DMS153 (cell line): ENCODE measurements around the gene GCLC.
"Not testable (repeated sequence)": the region's sequence is repeated elsewhere in the genome, so short reads cannot be mapped to it uniquely, and the experiment has no call there.

Source experiments
- DNase-seq: peaks from one replicate; lab custom pipeline; 2025; lab: John Stamatoyannopoulos, UW

The GCLC gene

DNA sequence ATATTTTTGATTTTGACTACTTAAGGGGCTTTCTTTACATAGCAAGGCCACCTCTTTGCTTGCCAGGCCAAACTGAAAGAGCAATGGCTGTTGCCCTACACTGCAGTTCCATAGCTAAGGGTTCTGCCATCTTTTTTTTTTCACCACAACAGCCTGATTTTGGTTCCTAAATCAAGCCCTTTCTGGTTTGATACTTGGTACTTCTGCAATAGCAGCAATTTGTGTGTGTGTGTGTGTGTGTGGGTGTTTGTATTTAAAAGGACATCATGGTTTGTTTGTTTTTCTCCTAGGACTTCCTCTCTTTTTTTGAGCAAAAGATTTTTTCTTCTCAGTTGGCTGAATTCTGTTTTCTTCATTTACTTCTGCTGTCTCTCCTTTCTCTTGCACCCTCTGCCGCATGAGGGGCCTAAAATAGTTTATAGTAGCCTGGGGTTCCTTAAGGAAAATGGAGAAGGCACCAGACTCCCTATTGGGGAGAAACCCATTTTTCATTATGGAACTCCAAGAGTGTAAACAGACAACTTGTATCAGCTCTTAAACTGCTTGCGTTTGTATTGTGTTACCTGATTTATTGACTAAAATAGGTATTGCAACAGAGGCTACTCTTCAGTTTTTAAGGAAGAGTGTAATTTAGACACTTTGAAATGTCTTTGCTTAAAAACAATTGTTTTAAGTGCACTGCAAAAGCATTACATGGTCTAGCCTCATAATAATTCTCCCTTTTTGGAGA is 12.2 kb upstream of the GCLC start:
- no peak for DNase-seq

GRCh38 chr6:53553600-53553999 is 8.7 kb upstream of the GCLC start:
- not testable (repeated sequence) for DNase-seq

DNA sequence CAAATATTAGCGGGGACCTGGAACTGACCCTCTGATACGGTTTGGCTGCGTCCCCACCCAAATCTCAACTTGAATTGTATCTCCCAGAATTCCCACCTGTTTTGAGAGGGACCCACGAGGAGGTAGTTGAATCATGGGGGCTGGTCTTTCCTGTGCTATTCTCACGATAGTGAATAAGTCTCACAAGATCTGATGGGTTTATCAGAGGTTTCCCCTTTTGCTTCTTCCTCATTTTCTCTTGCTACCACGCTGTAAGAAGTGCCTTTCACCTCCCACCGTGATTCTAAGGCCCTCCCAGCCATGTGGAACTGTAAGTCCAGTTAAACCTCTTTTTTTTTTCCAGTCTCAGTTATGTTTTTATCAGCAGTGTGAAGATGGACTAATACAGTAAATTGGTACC is 6.8 kb upstream of the GCLC start:
- not testable (repeated sequence) for DNase-seq

DNA sequence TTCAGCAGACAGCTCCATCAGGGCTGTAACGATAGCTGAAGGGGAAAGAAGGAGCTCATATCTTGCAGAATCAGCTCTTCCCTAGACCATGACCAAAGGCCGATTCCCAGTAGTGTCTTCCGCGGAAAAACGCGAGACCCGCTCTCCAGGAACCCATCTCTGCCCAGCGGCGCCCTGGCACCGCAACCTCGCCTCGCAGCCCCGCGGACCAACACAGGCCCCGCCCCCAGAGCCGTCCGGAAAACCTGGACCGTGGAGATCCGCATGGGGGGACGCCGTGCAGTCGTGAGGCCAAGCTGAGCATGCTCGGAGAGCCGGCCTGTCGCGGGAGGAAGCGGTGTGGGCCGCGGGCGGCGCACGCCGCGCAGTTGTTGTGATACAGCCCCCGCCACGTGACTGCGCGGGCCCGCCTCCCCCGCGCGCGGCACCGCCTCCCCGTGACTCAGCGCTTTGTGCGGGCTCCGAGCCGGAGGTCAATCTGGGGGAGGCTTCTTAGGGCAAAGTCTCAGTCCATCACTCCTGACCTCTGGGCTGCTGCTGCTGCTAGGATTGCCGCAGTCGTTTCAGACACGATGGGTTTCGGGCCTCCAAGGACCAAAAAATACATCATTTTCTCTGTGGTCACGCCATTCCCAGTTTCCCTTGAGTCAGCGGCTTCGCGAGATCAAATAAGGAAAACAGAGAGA is 3.1 kb upstream of the GCLC start:
- DNase-seq, result peak; percentile 91

- no peak for DNase-seq
Observed at GRCh38 chr6:53547166-53547810, 2.4 kb upstream of the GCLC start.

DNA sequence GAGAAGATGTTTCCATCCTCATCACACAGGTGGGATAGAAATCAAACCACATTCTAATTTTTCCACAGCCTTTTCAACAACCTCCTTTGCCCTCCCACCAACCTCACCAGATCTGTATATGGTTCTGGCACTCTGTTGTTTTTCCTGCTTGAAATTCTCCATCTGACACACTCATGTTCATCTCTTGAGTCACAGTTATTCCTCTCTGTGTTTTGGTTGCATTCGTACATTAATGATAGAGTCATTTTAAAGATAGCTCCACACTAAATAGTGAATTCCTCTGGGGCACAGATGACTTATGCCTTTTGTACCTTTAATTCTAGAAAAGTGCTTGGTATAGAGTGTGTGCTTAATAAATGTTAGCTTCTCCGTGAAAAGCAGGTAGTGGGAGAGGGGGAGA is 1.4 kb upstream of the GCLC start:
- DNase-seq, result no peak

- DNase-seq, result no peak
Observed at GRCh38 chr6:53544217-53544469, 758 bp downstream of the GCLC start.

GRCh38 chr6:53543359-53544216 is 1.3 kb downstream of the GCLC start:
- DNase-seq, result no peak

GRCh38 chr6:53541900-53542299 is 3.0 kb downstream of the GCLC start:
- no peak for DNase-seq

DNA sequence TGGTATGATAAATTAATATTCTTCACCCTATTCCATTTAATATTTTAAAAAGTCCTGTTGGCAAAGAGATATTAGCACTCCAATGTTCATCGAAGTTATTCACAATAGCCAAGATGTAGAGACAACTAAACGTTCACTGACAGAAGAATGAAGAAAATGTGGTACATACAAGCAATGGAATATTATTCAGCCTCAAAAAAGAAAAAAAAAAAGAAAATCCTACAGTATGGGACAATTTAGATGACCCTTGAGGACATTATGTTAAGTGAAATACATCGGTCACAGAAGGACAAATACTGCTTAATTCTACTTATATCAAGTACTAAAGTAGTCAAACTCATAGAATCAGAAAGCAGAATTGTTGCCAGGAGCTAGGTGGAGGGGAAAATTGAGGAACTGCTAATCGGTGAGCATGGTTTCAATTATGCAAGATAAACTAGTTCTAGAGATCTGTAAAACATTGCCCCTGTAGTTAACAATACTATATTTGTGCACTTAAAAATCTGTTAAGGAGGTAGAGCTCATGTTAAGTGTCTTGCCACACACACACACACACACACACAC is 4.7 kb downstream of the GCLC start:
- DNase-seq, result no peak

DNA sequence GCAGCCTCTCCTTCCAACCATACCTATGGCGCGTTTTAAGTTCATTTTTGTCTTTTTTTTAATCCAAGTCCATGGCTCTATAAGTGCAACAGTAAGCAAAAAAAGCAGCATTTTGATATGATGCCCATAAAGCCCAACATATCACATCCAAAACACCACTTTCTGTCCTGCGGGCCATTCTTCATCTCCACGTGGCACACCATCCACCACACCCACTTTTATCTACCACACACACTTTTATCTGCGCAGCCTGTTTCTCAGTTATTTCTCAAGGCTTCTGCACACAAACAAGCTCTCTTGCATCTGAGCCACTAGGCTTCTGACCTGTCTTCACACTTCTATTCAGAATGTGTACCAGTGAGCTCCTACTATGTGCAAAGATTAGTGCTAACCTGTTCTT is 5.3 kb downstream of the GCLC start:
- DNase-seq, result no peak

- DNase-seq, result no peak
Observed at GRCh38 chr6:53536561-53536960, 8.3 kb downstream of the GCLC start.

DNA sequence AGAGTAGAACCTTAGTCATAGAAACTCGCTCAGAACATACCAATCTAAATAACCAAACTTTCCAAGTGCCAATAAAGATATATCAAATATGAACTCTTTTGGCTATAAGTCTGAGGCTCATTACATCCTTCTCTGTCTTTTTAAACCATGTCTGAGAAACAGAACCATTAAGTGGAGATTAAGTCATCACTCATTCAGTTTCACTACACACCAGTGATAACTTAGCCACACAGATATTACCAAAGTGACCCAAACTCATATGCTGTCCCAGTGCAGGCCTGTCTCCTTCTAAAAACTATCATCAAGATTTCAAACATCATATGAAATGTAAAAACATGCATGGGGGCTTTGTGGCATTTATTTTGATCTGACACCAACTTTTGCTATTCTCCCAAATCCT is 12.0 kb downstream of the GCLC start:
- DNase-seq, result no peak

GRCh38 chr6:53532061-53532797 is 12.7 kb downstream of the GCLC start:
- DNase-seq, result no peak

GRCh38 chr6:53530780-53531386 is 14.0 kb downstream of the GCLC start:
- DNase-seq, result no peak

DNA sequence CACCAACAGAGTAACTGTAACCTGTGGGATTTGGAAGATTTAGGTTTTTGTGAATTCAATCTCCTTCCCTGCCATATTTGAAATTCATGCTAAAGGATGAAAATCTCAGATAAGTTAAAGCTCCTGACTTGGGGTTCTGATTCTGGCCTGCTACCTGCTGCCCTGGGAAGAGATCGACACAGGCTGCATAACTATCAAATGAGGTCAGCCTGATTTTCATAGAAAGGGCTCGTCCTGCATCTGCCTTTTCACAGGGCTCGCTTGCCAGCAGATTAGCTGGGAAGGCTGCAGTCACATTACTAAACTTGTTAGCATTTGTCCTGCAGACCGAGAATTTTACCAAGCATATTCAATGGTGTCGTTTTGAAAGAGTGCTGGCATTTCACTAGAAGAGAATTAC is 14.6 kb downstream of the GCLC start:
- no peak for DNase-seq

DNA sequence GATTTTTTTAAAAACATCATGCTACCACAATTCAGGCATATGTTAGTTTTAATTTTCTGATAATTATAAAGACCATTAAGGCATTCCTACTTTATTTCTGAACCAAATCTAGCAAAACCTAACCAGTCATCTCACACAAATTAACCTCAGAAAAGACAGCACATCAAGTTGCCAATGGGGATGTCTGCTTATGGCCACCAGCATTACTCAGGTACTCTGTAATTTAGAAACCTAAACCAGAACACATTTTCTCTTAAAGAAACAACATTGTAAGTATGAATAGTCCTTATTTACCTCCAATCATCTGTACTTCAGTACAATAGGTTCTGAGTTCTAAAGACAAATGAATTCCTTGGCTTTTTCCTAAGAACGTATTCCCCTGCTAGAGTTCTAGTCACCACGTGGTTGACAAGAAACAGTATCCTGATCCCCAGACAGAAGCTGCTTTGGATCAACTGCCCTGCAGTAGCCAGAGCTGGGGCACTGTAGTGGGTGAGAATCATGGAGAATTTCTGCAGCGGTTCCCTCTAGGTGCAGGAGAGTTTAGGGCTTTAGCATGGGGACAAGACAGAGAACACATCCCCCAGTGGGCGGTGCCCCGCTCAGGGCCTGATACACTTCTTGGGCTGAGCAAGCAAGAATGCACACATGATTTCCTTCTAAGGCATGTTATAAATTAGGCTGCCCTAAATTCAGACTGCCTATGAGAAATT is 15.4 kb downstream of the GCLC start:
- DNase-seq, result no peak

- DNase-seq, result no peak
Observed at GRCh38 chr6:53528107-53528506, 16.8 kb downstream of the GCLC start.

DNA sequence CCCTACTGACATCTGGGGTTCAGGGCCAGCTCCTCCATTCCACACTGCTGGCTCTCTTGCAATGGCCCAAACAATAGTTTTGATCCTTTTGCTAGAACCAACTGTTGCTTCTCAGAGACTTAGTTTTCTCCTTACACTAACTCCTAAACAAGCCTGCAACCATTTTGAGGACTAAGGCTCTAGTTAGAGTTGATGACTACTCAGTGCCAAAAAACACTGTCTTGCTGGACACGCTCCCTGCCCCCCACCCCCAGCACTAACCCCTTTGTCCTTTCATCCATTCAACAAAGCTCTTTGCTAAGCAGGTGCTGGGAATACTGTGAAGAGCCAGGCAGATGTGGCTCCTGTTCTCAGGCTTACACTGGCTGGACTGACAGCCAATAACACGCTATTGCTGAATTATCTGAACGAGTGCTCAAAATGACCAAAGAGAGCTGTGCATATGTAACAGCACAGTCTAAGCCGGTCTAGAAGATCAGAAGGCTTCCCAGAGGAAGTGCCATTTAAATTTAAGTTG is 17.6 kb downstream of the GCLC start:
- peak; percentile 43 for DNase-seq

GRCh38 chr6:53526000-53526399 is 18.9 kb downstream of the GCLC start:
- peak; percentile 13 for DNase-seq
